Pons (tissue), 1 donor: ENCODE data around the gene HS3ST1.

Experiments used
- DNase-seq: peaks from one replicate; pipeline ENCODE4 v3.0.0-alpha.2; 2016; ENCODE audit warnings: low spot score

Gene HS3ST1

GRCh38 chr4:11431111-11431510 is 2.4 kb upstream of the HS3ST1 start:
- no peak for DNase-seq

DNA sequence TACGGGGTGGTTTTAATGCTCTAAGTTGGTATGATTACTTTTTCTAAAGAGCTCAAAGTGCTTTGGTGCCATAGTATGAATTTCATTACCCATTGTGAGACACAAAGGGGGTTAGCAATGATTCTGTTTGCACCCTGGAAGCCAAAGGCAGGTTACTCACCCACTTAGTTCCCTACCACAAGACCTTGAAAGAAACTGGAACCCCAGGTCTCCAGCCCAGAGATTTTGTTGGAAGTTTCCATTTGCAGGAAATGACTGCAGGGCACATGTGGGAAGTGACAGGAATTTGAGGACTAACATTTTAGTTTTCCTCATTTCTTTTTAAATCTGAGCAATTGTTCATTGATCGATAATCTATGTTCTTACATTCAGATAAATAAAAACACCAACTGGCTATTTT is 1.8 kb upstream of the HS3ST1 start:
- DNase-seq: no peak

- no peak for DNase-seq
Measured at GRCh38 chr4:11429699-11430045, 978 bp upstream of the HS3ST1 start.

- peak; percentile 71 for DNase-seq
Measured at GRCh38 chr4:11428899-11429698, 405 bp upstream of the HS3ST1 start.

DNA sequence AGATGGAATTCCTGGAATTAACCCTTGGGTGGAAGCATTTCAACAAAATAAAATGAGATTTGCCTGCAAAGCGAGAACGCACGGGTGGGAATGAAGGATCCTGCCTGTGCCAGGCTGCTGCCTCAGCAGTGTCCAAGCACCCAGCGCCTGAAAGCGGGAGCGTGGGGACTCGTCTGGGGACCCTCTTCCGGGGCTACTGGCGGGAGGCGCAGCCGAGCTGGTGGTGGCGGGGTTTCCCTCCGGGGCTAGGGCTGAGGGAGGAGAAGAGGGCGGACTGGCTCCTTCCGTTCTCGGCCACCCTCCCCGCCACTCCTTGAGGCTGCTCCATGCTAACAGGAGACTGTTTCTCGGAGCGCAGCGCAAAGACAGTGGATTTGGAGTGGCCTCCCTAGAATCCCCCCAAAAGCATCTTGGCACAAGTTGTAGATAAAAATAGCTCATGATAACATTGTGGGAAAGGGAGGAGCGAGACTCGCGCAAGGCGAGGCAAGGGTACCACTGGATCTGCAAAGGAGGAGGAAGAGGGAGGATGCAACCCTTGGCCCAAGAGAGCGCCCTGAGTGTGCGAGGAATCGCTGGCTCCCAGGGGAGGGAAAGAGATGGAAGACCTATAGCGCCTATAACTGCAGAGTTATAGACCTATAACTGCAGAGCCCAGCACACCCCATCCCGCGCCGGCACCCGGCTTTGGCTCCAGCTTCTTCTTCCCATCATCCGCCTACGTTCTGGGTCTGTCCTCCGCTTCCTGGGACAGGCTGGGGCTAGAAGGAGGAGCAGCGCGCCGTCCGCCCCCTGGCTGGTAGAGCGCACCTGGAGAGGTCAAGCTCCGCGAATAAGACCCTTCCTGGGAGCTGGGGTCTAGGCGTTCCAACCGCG is 1.3 kb downstream of the HS3ST1 start:
- no peak for DNase-seq

- DNase-seq: no peak
Measured at GRCh38 chr4:11426731-11427120, 2.0 kb downstream of the HS3ST1 start.

DNA sequence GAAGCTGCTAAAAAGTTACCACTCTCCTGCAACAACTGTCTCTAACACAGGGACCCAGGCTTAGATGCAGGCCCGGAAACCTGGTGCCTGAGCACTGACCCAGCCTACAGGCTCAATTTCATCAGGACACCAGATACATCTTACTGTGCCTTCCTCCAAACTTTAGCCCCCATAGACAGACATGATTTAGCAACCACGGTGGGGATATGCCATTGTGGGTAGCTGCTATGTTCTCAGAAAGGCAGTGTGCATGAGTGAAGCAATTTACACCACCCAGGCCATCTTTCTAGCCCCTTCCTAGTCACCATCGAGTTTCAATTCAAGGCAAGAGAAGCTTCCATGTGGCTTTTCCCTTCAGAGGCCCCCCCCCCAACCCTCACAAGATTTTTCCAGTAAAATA is 2.7 kb downstream of the HS3ST1 start:
- DNase-seq: no peak

GRCh38 chr4:11424856-11425255 is 3.8 kb downstream of the HS3ST1 start:
- DNase-seq: no peak

DNA sequence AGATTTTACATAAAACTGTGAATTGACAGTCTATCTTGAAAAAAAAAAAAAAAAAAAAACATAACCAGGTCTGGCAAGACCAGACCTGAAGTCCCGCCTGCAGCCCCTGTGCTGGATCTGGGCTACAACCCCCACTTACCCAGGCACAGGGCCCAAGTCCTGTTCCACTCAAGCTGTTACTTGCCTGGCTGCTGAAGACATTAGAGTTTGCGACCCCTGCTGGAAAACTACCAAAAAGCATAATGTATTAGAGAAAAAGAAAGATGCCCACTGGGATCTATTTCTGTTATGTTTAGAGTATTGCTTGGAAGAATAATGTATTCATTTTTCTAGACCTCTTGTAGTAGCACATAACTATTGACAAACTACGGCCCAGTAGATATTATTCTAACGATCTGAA is 4.7 kb downstream of the HS3ST1 start:
- DNase-seq: no peak

DNA sequence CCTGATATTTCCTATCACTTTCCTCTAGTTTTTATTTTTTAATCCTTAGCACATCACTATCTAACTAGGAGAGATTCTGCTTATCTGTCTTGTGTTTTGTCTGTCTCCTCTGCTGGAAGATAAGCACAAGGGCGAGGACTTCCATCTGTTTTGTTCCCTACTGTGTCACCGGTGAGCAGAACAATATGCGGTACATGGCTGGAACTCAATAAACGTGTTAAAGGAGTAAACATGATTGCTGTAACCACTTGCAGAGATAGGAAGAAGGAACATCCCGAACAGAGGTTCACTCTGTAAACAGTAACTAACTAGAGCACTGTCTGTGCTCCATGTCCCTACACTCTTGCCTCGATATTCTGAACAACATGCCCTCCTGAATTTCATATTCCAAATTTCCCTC is 5.2 kb downstream of the HS3ST1 start:
- no peak for DNase-seq

GRCh38 chr4:11421116-11421515 is 7.6 kb downstream of the HS3ST1 start:
- no peak for DNase-seq

- no peak for DNase-seq
Measured at GRCh38 chr4:11420327-11420726, 8.4 kb downstream of the HS3ST1 start.

DNA sequence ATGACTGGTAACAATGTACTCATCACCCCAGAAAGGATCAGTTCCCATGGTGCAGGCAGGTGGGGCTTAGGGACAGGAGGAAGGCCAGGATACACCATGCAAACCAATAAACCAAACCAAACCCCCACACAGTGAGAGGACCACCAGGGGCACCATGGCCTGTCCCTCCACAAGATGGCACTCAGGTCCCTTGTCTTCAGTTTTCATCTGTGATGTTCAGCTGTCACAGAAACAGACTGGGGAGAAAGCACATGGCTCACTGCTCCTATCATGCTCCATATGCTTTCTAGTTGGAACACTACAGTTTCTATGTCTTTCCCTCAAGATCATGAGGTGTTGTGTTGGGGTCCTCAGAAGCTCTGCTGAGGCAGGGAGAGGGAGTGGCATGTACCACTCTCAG is 10.1 kb downstream of the HS3ST1 start:
- DNase-seq: no peak

DNA sequence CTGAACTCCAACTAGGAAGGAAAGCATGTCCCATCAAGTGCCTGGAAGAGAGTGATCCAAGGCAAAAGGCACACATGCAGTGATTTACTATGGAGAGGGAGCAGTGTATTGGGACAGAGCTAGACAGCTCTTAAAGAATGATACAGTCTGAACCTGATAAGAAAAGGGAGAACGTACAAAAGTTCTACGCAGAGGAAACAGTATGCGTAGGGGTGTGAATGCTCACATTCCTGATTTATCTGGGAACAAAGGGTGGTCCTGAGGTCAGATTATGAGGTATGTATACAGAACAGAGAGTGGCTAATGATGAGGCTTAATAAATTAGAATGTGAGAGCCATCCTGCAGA is 12.0 kb downstream of the HS3ST1 start:
- DNase-seq: no peak

GRCh38 chr4:11416071-11416766 is 12.5 kb downstream of the HS3ST1 start:
- DNase-seq: no peak

- no peak for DNase-seq
Measured at GRCh38 chr4:11415409-11416070, 13.2 kb downstream of the HS3ST1 start.

- no peak for DNase-seq
Measured at GRCh38 chr4:11412211-11412610, 16.5 kb downstream of the HS3ST1 start.

- no peak for DNase-seq
Measured at GRCh38 chr4:11409632-11410031, 19.1 kb downstream of the HS3ST1 start.

DNA sequence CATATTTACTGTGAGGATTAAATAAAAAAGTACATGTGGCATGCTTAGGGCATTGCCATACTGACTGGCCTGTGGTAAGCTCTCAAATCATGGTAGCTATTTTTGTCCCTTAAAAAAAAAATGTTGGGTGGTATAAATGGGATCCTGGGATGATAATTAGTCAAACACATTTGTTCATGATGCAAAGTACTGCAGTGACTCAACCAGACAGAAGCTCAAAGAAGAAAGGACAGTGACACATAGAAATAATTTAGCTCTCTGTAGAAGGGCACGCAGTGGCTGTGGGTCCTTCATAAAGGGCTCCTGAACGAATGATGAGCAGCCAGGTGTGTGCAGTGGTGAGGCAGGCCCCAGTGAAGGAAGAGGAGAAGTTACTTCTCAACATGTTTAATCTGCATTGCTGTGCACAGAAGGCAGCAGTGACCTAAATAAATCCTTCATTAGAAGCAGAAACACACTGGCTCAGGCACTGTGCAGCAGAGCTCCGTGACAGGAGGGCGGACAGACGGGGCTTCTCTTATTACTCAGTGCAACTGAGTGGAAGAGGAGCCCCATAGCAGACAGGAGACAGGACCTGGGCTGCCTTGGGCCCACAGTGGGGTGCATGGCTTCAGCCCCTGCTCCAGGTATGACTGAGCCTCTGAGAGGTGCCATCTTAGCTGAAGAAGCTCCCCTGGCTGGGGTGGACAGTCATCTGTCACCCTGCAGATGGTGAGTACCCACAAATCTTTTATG is 20.3 kb downstream of the HS3ST1 start:
- DNase-seq: no peak

- DNase-seq: no peak
Measured at GRCh38 chr4:11407551-11407950, 21.1 kb downstream of the HS3ST1 start.

GRCh38 chr4:11404431-11404830 is 24.3 kb downstream of the HS3ST1 start:
- no peak for DNase-seq

DNA sequence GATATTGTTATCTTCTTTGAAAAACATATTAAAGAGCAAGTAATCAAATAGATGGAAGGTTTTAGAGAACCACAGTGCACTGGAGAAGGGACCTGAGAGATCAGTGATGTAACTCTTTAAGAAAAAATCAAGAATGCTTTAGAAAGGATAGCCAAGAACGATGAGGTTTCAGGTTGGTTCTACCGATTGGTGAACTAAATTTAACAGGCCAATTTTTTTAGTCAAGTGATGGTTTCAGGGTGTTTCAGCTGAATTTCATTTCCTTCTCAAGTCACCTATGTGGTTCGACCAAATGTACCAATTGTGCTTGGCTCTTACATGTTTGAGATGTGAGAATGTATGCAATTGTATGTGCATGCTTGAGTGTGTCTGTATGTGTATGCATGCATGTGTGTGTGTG is 26.5 kb downstream of the HS3ST1 start:
- DNase-seq: no peak
